RWPE2 (cell line): Measurements from ENCODE around the gene UGT2A1.

Experiments used
- ATAC-seq: fragments of 200-7000 bp; cut with Tn5 transposase; 3 replicates; pipeline ENCODE4 v1.9.1; 2021; ENCODE audit warnings: low read depth
- DNase-seq: peaks from one replicate; pipeline ENCODE4 v3.0.0-alpha.2; 2020; ENCODE audit warnings: low spot score
- H3K27ac ChIP-seq: fragments of 450-650 bp; 2 replicates; pipeline ENCODE4 v1.5.1; 2017; ENCODE audit warnings: mild to moderate bottlenecking; ENCODE audit not compliant: poor library complexity, severe bottlenecking
- H3K27me3 ChIP-seq: fragments of 250-450 bp; sonication (Bioruptor Pico); 2 replicates; pipeline ENCODE4 v1.5.1; 2021; ENCODE audit warnings: mild to moderate bottlenecking, moderate library complexity; ENCODE audit not compliant: insufficient read depth, poor library complexity, severe bottlenecking
- H3K36me3 ChIP-seq: fragments of 250-450 bp; sonication (Bioruptor Pico); 2 replicates; pipeline ENCODE4 v1.5.1; 2020; ENCODE audit warnings: low read depth, mild to moderate bottlenecking, moderate library complexity
- H3K4me1 ChIP-seq: fragments of 250-450 bp; sonication (Bioruptor Pico); 2 replicates; pipeline ENCODE4 v1.5.1; 2021; ENCODE audit warnings: mild to moderate bottlenecking, moderate library complexity; ENCODE audit not compliant: insufficient read depth, poor library complexity, severe bottlenecking
- H3K4me3 ChIP-seq: fragments of 250-450 bp; sonication (Bioruptor Pico); 2 replicates; pipeline ENCODE4 v1.5.1; 2021; ENCODE audit warnings: mild to moderate bottlenecking, moderate library complexity; ENCODE audit not compliant: severe bottlenecking
- H3K9me3 ChIP-seq: fragments of 250-450 bp; sonication (Bioruptor Pico); 2 replicates; pipeline ENCODE4 v1.5.1; 2021; ENCODE audit warnings: mild to moderate bottlenecking, moderate library complexity; ENCODE audit not compliant: severe bottlenecking
- CTCF ChIP-seq: fragments of 450-650 bp; IDR thresholded peaks from one replicate; pipeline ENCODE4 v1.5.1; 2017; ENCODE audit warnings: mild to moderate bottlenecking, moderate library complexity; ENCODE audit not compliant: poor library complexity, severe bottlenecking

Gene UGT2A1

DNA sequence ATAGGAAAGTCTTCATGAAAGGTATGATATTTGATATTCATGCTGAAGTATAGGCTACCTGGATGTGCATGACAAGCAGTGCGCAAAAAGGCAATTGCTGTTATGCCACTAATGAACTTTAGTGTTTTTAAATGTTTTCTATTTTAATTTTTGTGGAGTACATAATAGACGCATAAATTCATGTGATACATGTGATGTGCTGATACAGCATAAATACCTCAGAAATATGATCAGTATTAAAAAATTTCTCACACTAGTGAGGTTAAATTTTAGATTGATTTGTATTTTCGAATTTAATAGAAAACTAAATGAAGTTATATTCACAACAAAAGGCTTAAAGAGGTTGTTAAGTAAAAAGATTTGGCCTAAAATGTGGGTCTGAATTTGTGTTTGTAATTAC lies 2.2 kb downstream of the UGT2A1 start:
- TF ChIP-seq CTCF = no peak
- no peaks in the 10 kb centered on the region for H3K27me3 ChIP-seq
- no peak overlapping the region for H3K27ac ChIP-seq
- no peak overlapping the region for H3K4me3 ChIP-seq
- no peak for DNase-seq
- H3K36me3 ChIP-seq = no peaks in the 10 kb centered on the region
- H3K9me3 ChIP-seq = no peaks in the 10 kb centered on the region
- ATAC-seq = no peak
- H3K4me1 ChIP-seq = no peaks in the 10 kb centered on the region

DNA sequence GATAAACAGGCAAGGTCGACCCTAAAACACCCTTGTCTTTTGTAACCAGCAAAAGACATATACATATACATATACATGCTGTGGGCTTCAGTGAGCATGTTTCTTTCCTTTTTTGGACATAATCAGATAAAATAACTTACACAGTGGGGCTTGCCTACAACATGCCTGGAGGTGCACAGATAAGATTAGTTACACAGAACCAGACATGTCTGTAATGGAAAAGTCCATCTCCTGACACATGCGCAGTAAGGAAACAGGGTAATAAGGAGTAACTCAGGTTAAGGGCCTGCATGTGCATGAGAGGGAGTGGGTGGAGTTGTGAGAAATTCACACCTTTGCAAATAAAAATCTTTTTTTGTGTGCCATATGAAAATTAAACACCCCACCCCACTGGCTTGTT lies 3.4 kb downstream of the UGT2A1 start:
- TF ChIP-seq CTCF = no peak
- Histone ChIP-seq H3K9me3 (no peaks in the 10 kb centered on the region), H3K4me3 (no peak overlapping the region), H3K27ac (no peak overlapping the region), H3K27me3 (no peaks in the 10 kb centered on the region), H3K4me1 (no peaks in the 10 kb centered on the region), H3K36me3 (no peaks in the 10 kb centered on the region)
- no peak for ATAC-seq
- no peak for DNase-seq

DNA sequence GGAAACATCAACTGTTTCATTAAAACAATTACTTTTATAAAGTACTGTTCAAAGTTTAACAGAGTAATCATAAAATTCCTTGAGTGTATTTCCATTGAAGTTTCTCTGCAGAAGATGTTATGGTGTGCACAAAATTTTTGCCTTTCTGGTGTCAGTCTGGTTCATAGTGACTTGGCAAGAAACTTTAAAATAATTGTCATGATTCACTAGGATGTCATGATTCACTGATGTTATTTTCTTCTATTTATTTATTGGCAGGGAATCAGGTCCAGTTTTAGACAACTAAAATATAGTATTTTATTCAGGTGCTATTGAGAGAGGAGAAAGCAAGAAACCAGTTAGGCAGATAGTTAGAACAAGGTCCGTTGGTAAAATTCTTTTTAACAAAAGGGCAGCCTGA lies 3.8 kb downstream of the UGT2A1 start:
- DNase-seq = no peak
- H3K4me1 ChIP-seq = no peaks in the 10 kb centered on the region
- no peak for ATAC-seq
- no peaks in the 10 kb centered on the region for H3K9me3 ChIP-seq
- H3K27me3 ChIP-seq = no peaks in the 10 kb centered on the region
- no peak overlapping the region for H3K4me3 ChIP-seq
- no peaks in the 10 kb centered on the region for H3K36me3 ChIP-seq
- no peak for TF ChIP-seq CTCF
- H3K27ac ChIP-seq = no peak overlapping the region

DNA sequence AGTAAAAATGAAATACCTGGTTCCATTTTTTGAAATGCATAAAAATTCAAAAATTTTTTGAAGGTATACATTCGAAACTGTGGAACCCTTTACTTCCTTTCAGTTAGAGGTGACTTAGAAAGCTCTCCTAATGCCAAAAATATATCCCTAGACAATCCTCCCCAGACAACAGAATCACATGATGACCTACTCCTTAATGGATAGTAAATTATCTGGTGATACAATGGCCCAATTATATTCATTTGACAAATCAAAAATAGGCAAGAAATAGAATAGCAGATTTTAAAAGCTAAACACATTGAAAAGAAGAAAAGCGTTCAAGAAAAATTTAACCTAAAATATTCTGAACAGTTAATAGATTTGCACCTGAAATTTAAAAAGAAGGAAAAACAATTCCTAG lies 10.1 kb downstream of the UGT2A1 start:
- no peak for ATAC-seq
- no peak for DNase-seq

GRCh38 chr4:69640289-69640688 lies 12.8 kb downstream of the UGT2A1 start:
- Histone ChIP-seq H3K36me3 (no peaks in the 10 kb centered on the region), H3K4me3 (no peak overlapping the region), H3K4me1 (no peaks in the 10 kb centered on the region), H3K27ac (no peak overlapping the region), H3K27me3 (no peaks in the 10 kb centered on the region), H3K9me3 (no peaks in the 10 kb centered on the region)
- no peak for DNase-seq
- ATAC-seq = no peak
- TF ChIP-seq CTCF = no peak

More for the DNA sequence above, 10.1 kb downstream of the UGT2A1 start:
- H3K27ac ChIP-seq = no peak overlapping the region
- H3K36me3 ChIP-seq = no peaks in the 10 kb centered on the region
- H3K4me3 ChIP-seq = no peak overlapping the region
- H3K9me3 ChIP-seq = no peaks in the 10 kb centered on the region
- no peak for TF ChIP-seq CTCF
- no peaks in the 10 kb centered on the region for H3K4me1 ChIP-seq
- no peaks in the 10 kb centered on the region for H3K27me3 ChIP-seq
